H9 (cell line): ENCODE results near the gene TPP2. TPM values are rescaled to one million over a fixed set of nuclear protein-coding genes. Genes with fewer than 3 reads are reported as not detected.

Source experiments
- DNase-seq: peaks from one replicate; pipeline ENCODE4 v3.0.0-alpha.2; 2017
- H2AFZ ChIP-seq: one replicate; pipeline ENCODE4 v1.6.1; 2013; ENCODE audit warnings: mild to moderate bottlenecking, low read length, control low read depth, moderate library complexity
- H2AK5ac ChIP-seq: 2 replicates; pipeline ENCODE4 v1.6.1; 2013; ENCODE audit warnings: low read length, control low read depth, mixed read lengths; ENCODE audit not compliant: insufficient read length
- H2BK120ac ChIP-seq: one replicate; pipeline ENCODE4 v1.6.1; 2013; ENCODE audit warnings: low read depth, mild to moderate bottlenecking, low read length, control low read depth, inconsistent platforms; ENCODE audit not compliant: poor library complexity, severe bottlenecking
- H2BK12ac ChIP-seq: 2 replicates; pipeline ENCODE4 v1.6.1; 2013; ENCODE audit warnings: low read length, control low read depth, mixed read lengths, low read depth; ENCODE audit not compliant: insufficient read length
- H2BK15ac ChIP-seq: 2 replicates; pipeline ENCODE4 v1.6.1; 2013; ENCODE audit warnings: low read depth, low read length, control low read depth
- H2BK20ac ChIP-seq: one replicate; pipeline ENCODE4 v1.6.1; 2013; ENCODE audit warnings: low read depth, mild to moderate bottlenecking, low read length, control low read depth, inconsistent platforms; ENCODE audit not compliant: poor library complexity, severe bottlenecking
- H2BK5ac ChIP-seq: 2 replicates; pipeline ENCODE4 v1.6.1; 2013; ENCODE audit warnings: low read length, control low read depth, mixed read lengths; ENCODE audit not compliant: insufficient read length
- H3K14ac ChIP-seq: 2 replicates; pipeline ENCODE4 v1.6.1; 2013; ENCODE audit warnings: low read length, control low read depth; ENCODE audit not compliant: insufficient read depth
- H3K18ac ChIP-seq: 2 replicates; pipeline ENCODE4 v1.6.1; 2013; ENCODE audit warnings: low read depth, mild to moderate bottlenecking, mixed read lengths, low read length, control low read depth; ENCODE audit not compliant: insufficient read length
- H3K23ac ChIP-seq: 2 replicates; pipeline ENCODE4 v1.6.1; 2013; ENCODE audit warnings: low read length, control low read depth, mixed read lengths, low read depth; ENCODE audit not compliant: insufficient read length
- H3K23me2 ChIP-seq: 2 replicates; pipeline ENCODE4 v1.6.1; 2013; ENCODE audit warnings: low read depth, mild to moderate bottlenecking, mixed read lengths, low read length, control low read depth; ENCODE audit not compliant: insufficient read length, poor library complexity, severe bottlenecking
- H3K27ac ChIP-seq: 2 replicates; pipeline ENCODE4 v1.5.1; 2013; ENCODE audit warnings: low read length, control low read depth, mixed read lengths, low read depth; ENCODE audit not compliant: insufficient read length
- H3K27me3 ChIP-seq: 2 replicates; pipeline ENCODE4 v1.6.1; 2013; ENCODE audit warnings: low read length, control low read depth, inconsistent platforms; ENCODE audit not compliant: insufficient read depth
- H3K4ac ChIP-seq: 2 replicates; pipeline ENCODE4 v1.6.1; 2013; ENCODE audit warnings: low read depth, mild to moderate bottlenecking, control low read depth, inconsistent platforms, low read length, moderate library complexity
- H3K4me1 ChIP-seq: 2 replicates; pipeline ENCODE4 v1.6.1; 2013; ENCODE audit warnings: low read length, control low read depth, inconsistent platforms; ENCODE audit not compliant: insufficient read depth
- H3K4me2 ChIP-seq: 2 replicates; pipeline ENCODE4 v1.6.1; 2013; ENCODE audit warnings: low read length, control low read depth, mixed read lengths; ENCODE audit not compliant: insufficient read length, insufficient read depth
- H3K56ac ChIP-seq: 2 replicates; pipeline ENCODE4 v1.6.1; 2013; ENCODE audit warnings: low read depth, mild to moderate bottlenecking, mixed read lengths, low read length, control low read depth; ENCODE audit not compliant: insufficient read length
- H3K79me1 ChIP-seq: 2 replicates; pipeline ENCODE4 v1.6.1; 2013; ENCODE audit warnings: low read depth, mild to moderate bottlenecking, moderate library complexity, low read length, control low read depth, inconsistent platforms; ENCODE audit not compliant: insufficient read depth, poor library complexity, severe bottlenecking
- H3K79me2 ChIP-seq: 2 replicates; pipeline ENCODE4 v1.6.1; 2013; ENCODE audit warnings: low read length, control low read depth, inconsistent platforms; ENCODE audit not compliant: insufficient read depth
- H3K9ac ChIP-seq: 2 replicates; pipeline ENCODE4 v1.6.1; 2013; ENCODE audit warnings: low read length, control low read depth, mixed read lengths; ENCODE audit not compliant: insufficient read length; ENCODE audit errors: extremely low read depth
- H3K9me3 ChIP-seq: one replicate; pipeline ENCODE4 v1.6.1; 2013; ENCODE audit warnings: low read depth, low read length, inconsistent platforms; ENCODE audit not compliant: control insufficient read depth
- H3T11ph ChIP-seq: one replicate; pipeline ENCODE4 v1.6.1; 2013; ENCODE audit warnings: mild to moderate bottlenecking, low read length, control low read depth, inconsistent platforms
- H4K20me1 ChIP-seq: one replicate; pipeline ENCODE4 v1.6.1; 2013; ENCODE audit not compliant: control insufficient read depth, insufficient read length, insufficient read depth
- H4K5ac ChIP-seq: 2 replicates; pipeline ENCODE4 v1.6.1; 2013; ENCODE audit warnings: low read depth, mild to moderate bottlenecking, mixed read lengths, low read length, control low read depth; ENCODE audit not compliant: insufficient read length
- H4K8ac ChIP-seq: replicated peaks from 2 replicates; pipeline ENCODE4 v1.6.1; 2013; ENCODE audit warnings: low read length, control low read depth, mixed read lengths, low read depth; ENCODE audit not compliant: insufficient read length
- H4K91ac ChIP-seq: 2 replicates; pipeline ENCODE4 v1.6.1; 2013; ENCODE audit warnings: low read depth, mild to moderate bottlenecking, moderate library complexity, mixed read lengths, low read length, control low read depth; ENCODE audit not compliant: insufficient read length
- H3K27ac Mint-ChIP-seq, 3 experiments: 2 replicates in 2 of 3; 3 replicates in 1 of 3; pipeline ENCODE4 v1.8.0; 2020 to 2021; ENCODE audit warnings: mixed read lengths in 3 of 3, mild to moderate bottlenecking in 1 of 3, moderate library complexity in 1 of 3
- H3K27me3 Mint-ChIP-seq: 2 replicates; pipeline ENCODE4 v1.8.0; 2021; ENCODE audit warnings: low read depth, mild to moderate bottlenecking, moderate library complexity, mixed read lengths
- H3K36me3 Mint-ChIP-seq, 3 experiments: 2 replicates in 2 of 3; 3 replicates in 1 of 3; pipeline ENCODE4 v1.8.0; 2020 to 2021; ENCODE audit warnings: low read depth in 3 of 3, mixed read lengths in 3 of 3; ENCODE audit not compliant: insufficient read depth in 1 of 3
- H3K4me1 Mint-ChIP-seq, 2 experiments: 2 replicates each; pipeline ENCODE4 v1.8.0; 2020; ENCODE audit warnings: mixed read lengths in 2 of 2
- H3K4me3 Mint-ChIP-seq, 2 experiments: 2 replicates in 1 of 2; 3 replicates in 1 of 2; pipeline ENCODE4 v1.8.0; 2020 to 2021; ENCODE audit warnings: mild to moderate bottlenecking in 2 of 2, mixed read lengths in 2 of 2, moderate library complexity in 1 of 2
- H3K9me3 Mint-ChIP-seq, 2 experiments: 2 replicates in 1 of 2; 3 replicates in 1 of 2; pipeline ENCODE4 v1.8.0; 2020; ENCODE audit warnings: mild to moderate bottlenecking in 2 of 2, mixed read lengths in 2 of 2, moderate library complexity in 1 of 2
- WGBS: extraction: QIAGEN DNeasy Blood & Tissue Kit; methylation state at CpG from one replicate; pipeline ENCODE4 v1.1.7; 2013; ENCODE audit warnings: missing lambda C conversion rate, low lambda C conversion rate, mixed read lengths; ENCODE audit not compliant: insufficient read length; ENCODE audit errors: extremely low coverage; 5-methylcytosine and 5-hydroxymethylcytosine counted together
- total RNA-seq: library from RNA; stranded (reverse); gene quantifications from 2 replicates; pipeline ENCODE4 v1.2.1, GENCODE V29; 2021
- TF ChIP-seq, protein P1 (sequence below): fragments of 200-600 bp; sonication (generic); conservative IDR thresholded peaks from 3 replicates; pipeline ENCODE4 v1.8.0; 2021; ENCODE audit warnings: antibody characterized with exemption, mild to moderate bottlenecking

TPP2 gene
- total RNA-seq, 1 experiment from 2014 or later: 63.5 TPM

DNA sequence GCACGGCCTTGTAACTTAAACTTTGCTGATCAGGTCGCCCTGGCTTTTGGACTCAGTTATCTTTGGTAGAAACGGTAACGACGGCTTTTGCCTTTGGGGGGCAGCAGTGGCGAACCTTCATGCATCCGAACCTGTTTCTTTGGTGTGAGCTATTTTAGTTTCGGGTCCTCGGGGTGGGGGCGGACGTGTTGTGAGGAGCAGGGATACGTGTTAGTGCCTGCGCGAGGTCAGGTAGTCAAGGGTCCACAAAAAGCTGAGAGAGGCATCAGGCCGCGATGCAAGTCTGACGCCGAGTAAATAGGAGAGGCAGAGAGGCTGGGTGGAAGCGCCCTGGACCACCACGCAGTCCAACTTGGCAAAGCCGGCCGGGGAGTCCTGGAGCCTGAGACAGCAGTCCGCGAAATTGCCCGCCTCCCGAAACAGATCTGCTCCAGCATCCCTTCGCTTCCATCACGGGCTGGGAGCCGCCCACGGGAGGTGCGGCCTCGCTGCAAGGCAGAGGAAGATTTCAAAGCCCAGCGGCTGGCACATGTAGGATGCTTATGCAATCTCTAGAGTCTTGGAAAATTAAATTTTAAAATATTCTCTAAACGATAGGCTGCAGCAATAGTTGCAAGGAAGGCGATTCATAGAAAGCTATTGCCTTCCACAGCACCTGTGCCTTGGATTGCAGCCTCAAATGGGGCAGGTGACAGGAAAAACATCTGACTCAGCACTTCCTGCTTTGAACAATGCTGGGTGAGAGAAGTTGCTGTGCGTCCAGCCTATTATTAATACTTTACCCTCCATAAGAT, 4.6 kb upstream of the TPP2 start:
- TF ChIP-seq, protein P1, sequence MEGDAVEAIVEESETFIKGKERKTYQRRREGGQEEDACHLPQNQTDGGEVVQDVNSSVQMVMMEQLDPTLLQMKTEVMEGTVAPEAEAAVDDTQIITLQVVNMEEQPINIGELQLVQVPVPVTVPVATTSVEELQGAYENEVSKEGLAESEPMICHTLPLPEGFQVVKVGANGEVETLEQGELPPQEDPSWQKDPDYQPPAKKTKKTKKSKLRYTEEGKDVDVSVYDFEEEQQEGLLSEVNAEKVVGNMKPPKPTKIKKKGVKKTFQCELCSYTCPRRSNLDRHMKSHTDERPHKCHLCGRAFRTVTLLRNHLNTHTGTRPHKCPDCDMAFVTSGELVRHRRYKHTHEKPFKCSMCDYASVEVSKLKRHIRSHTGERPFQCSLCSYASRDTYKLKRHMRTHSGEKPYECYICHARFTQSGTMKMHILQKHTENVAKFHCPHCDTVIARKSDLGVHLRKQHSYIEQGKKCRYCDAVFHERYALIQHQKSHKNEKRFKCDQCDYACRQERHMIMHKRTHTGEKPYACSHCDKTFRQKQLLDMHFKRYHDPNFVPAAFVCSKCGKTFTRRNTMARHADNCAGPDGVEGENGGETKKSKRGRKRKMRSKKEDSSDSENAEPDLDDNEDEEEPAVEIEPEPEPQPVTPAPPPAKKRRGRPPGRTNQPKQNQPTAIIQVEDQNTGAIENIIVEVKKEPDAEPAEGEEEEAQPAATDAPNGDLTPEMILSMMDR: peak; percentile 68
- H3K4me1 Mint-ChIP-seq: peaks cover 13 to 28% of the 10 kb centered on the region in 2 experiments
- H3K4me1 ChIP-seq: no peaks in the 10 kb centered on the region
- no peak overlapping the region for H2BK5ac ChIP-seq
- no peaks in the 10 kb centered on the region for H3K9me3 Mint-ChIP-seq
- peak overlapping the region; percentile 36 for H3K27ac ChIP-seq
- no CpG with 5 or more reads among the region's 36 CpGs for WGBS
- H3K27me3 Mint-ChIP-seq: no peaks in the 10 kb centered on the region
- peak overlapping the region; percentile 73 for H4K5ac ChIP-seq
- H3K27me3 ChIP-seq: no peaks in the 10 kb centered on the region
- peak overlapping the region; percentile 85 to 91 for H3K4me3 Mint-ChIP-seq
- H3K14ac ChIP-seq: peak overlapping the region; percentile 86
- H3K4me2 ChIP-seq: peak overlapping the region; percentile 93
- H3K79me1 ChIP-seq: no peaks in the 10 kb centered on the region
- DNase-seq: peak; percentile 87
- H3K36me3 Mint-ChIP-seq: no peaks in the 10 kb centered on the region
- no peak overlapping the region for H2BK15ac ChIP-seq
- peak overlapping the region; percentile 79 for H3K9ac ChIP-seq
- H3K18ac ChIP-seq: peak overlapping the region; percentile 38
- H3K9me3 ChIP-seq: no peaks in the 10 kb centered on the region
- no peak overlapping the region for H4K91ac ChIP-seq
- H3T11ph ChIP-seq: no peak overlapping the region
- H3K79me2 ChIP-seq: no peaks in the 10 kb centered on the region
- H3K23ac ChIP-seq: no peak overlapping the region
- H3K27ac Mint-ChIP-seq: peak overlapping the region; percentile 91 to 95 (median 94)
- H4K8ac ChIP-seq: no peak overlapping the region
- H3K23me2 ChIP-seq: peaks cover 10% of the 10 kb centered on the region
- H3K4ac ChIP-seq: no peak overlapping the region
- H2BK120ac ChIP-seq: no peak overlapping the region
- H2BK20ac ChIP-seq: no peak overlapping the region
- no peak overlapping the region for H2AFZ ChIP-seq
- H3K56ac ChIP-seq: no peak overlapping the region
- H4K20me1 ChIP-seq: no peaks in the 10 kb centered on the region
- H2AK5ac ChIP-seq: no peak overlapping the region
- no peak overlapping the region for H2BK12ac ChIP-seq
